Measurements from ENCODE around the gene SYK.

Gene SYK

GRCh38 chr9:90919883-90920282 lies 118.3 kb downstream of the SYK start:
- no peak for TF ChIP-seq CTCF (conservative IDR thresholded peaks at IDR 0.05; ENCODE audit: low read length)
- no peak for TF ChIP-seq EZH2phosphoT487 (IDR thresholded peaks at IDR 0.05; ENCODE audit: borderline replicate concordance)
- H4K20me1 ChIP-seq (ENCODE audit: insufficient read depth, low read length, poor library complexity, severe bottlenecking): no peaks in the 10 kb centered on the region
- H3K4me3 ChIP-seq (ENCODE audit: low read length, poor library complexity, severe bottlenecking): no peak overlapping the region
- H3K79me2 ChIP-seq (ENCODE audit: insufficient read depth, low read length): no peaks in the 10 kb centered on the region
- no peaks in the 10 kb centered on the region for H3K9me3 ChIP-seq (ENCODE audit: insufficient read depth, low read depth, low read length)
- H3K4me1 ChIP-seq (ENCODE audit: insufficient read depth, low read length, poor library complexity, severe bottlenecking): no peaks in the 10 kb centered on the region
- no peaks in the 10 kb centered on the region for H3K27me3 ChIP-seq (ENCODE audit: insufficient read depth, low read length, poor library complexity, severe bottlenecking)
- H3K36me3 ChIP-seq (ENCODE audit: insufficient read depth, low read length): no peaks in the 10 kb centered on the region
- H3K9me2 ChIP-seq (replicated peaks; ENCODE audit: low read depth, low read length): no peaks in the 10 kb centered on the region
- H3K4me2 ChIP-seq (ENCODE audit: low read depth, low read length, poor library complexity, severe bottlenecking): no peak overlapping the region
- H2AFZ ChIP-seq (ENCODE audit: low read length): no peak overlapping the region
- H3K9ac ChIP-seq (ENCODE audit: low read depth, low read length, poor library complexity, severe bottlenecking): no peak overlapping the region
- no peaks in the 10 kb centered on the region for H3F3A ChIP-seq (ENCODE audit: low read depth)

- no peaks in the 10 kb centered on the region for H3K4me1 ChIP-seq (ENCODE audit: insufficient read depth, low read length, poor library complexity, severe bottlenecking)
- H3K9me3 ChIP-seq (ENCODE audit: insufficient read depth, low read depth, low read length): no peaks in the 10 kb centered on the region
- H3K79me2 ChIP-seq (ENCODE audit: insufficient read depth, low read length): no peaks in the 10 kb centered on the region
- H3K4me2 ChIP-seq (ENCODE audit: low read depth, low read length, poor library complexity, severe bottlenecking): no peak overlapping the region
- H3F3A ChIP-seq (ENCODE audit: low read depth): no peaks in the 10 kb centered on the region
- H3K36me3 ChIP-seq (ENCODE audit: insufficient read depth, low read length): no peaks in the 10 kb centered on the region
- H3K9ac ChIP-seq (ENCODE audit: low read depth, low read length, poor library complexity, severe bottlenecking): no peak overlapping the region
- no peaks in the 10 kb centered on the region for H4K20me1 ChIP-seq (ENCODE audit: insufficient read depth, low read length, poor library complexity, severe bottlenecking)
- no peaks in the 10 kb centered on the region for H3K27me3 ChIP-seq (ENCODE audit: insufficient read depth, low read length, poor library complexity, severe bottlenecking)
- H2AFZ ChIP-seq (ENCODE audit: low read length): no peak overlapping the region
- TF ChIP-seq CTCF (conservative IDR thresholded peaks at IDR 0.05; ENCODE audit: low read length) (no peak), EZH2phosphoT487 (IDR thresholded peaks at IDR 0.05; ENCODE audit: borderline replicate concordance) (no peak)
- H3K9me2 ChIP-seq (replicated peaks; ENCODE audit: low read depth, low read length): no peaks in the 10 kb centered on the region
- H3K4me3 ChIP-seq (ENCODE audit: low read length, poor library complexity, severe bottlenecking): no peak overlapping the region
Observed at GRCh38 chr9:90921104-90921503, 119.5 kb downstream of the SYK start.

GRCh38 chr9:90921969-90922368 lies 120.3 kb downstream of the SYK start:
- no peaks in the 10 kb centered on the region for H3K27me3 ChIP-seq (ENCODE audit: insufficient read depth, low read length, poor library complexity, severe bottlenecking)
- H3K4me3 ChIP-seq (ENCODE audit: low read length, poor library complexity, severe bottlenecking): no peak overlapping the region
- no peaks in the 10 kb centered on the region for H3F3A ChIP-seq (ENCODE audit: low read depth)

More at GRCh38 chr9:90921969-90922368, 120.3 kb downstream of the SYK start:
- no peak for TF ChIP-seq CTCF (conservative IDR thresholded peaks at IDR 0.05; ENCODE audit: low read length)
- Histone ChIP-seq H4K20me1 (ENCODE audit: insufficient read depth, low read length, poor library complexity, severe bottlenecking) (no peaks in the 10 kb centered on the region), H2AFZ (ENCODE audit: low read length) (no peak overlapping the region), H3K79me2 (ENCODE audit: insufficient read depth, low read length) (no peaks in the 10 kb centered on the region), H3K9ac (ENCODE audit: low read depth, low read length, poor library complexity, severe bottlenecking) (no peak overlapping the region), H3K4me2 (ENCODE audit: low read depth, low read length, poor library complexity, severe bottlenecking) (no peak overlapping the region), H3K9me3 (ENCODE audit: insufficient read depth, low read depth, low read length) (no peaks in the 10 kb centered on the region), H3K9me2 (replicated peaks; ENCODE audit: low read depth, low read length) (no peaks in the 10 kb centered on the region), H3K36me3 (ENCODE audit: insufficient read depth, low read length) (no peaks in the 10 kb centered on the region), H3K4me1 (ENCODE audit: insufficient read depth, low read length, poor library complexity, severe bottlenecking) (no peaks in the 10 kb centered on the region)
